ENCODE measurements around the gene INPP5J.

The INPP5J gene

DNA sequence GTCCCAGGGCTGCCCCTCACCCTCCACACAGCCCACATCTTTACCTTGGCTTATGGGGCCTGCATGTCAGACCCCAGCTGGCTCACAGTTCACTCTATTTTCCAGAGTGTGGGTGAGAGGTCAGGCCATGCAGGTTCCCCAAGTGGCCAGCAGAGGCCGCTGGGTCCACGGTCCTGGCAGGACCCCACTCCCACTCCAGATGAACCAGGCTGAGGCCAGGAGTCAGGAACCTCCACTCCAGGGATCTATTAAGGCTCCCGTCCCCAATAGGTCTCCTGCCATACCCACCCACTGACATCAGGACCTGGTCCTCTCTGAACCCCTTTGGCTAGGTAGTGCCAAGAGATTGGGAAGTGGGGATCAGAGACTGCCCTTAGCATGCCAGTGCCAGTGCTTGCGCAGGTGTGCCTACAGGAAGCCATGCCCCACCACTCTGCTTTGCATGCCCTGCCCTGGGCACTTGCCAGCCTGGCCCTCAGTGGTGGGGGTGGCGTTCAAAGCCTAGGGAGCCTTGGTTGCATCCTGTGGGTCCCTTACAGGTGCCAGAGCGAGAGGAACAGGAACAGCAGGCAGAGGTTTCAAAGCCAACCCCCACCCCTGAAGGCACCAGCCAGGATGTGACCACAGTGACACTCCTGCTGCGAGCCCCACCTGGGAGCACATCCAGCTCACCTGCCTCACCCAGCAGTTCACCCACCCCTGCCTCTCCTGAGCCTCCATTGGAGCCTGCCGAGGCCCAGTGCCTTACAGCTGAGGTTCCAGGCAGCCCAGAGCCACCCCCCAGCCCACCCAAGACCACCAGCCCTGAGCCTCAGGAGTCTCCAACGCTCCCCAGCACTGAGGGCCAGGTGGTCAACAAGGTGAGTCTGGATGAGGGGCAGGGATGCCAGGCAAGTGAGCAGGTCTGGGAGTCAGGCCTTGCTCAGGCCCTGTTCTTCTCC, 33.3 kb upstream of the INPP5J start:
- no peak overlapping the region for H2BK5ac ChIP-seq (ENCODE audit: low read depth, low read length, poor library complexity, severe bottlenecking)
- H2AK5ac ChIP-seq (ENCODE audit: low read length, severe bottlenecking) = no peak overlapping the region
- H3K18ac ChIP-seq (ENCODE audit: low read depth in 1 of 2, low read length in 2 of 2) = no peak overlapping the region
- H3K23ac ChIP-seq (ENCODE audit: low read length in 2 of 2) = no peak overlapping the region
- H3K4me1 ChIP-seq (ENCODE audit: control insufficient read depth, insufficient read depth, low read depth, low read length) = peaks cover 32% of the 10 kb centered on the region
- WGBS = 77% methylated on average over 9 of the region's 9 CpGs
- no peak overlapping the region for H4K8ac ChIP-seq (ENCODE audit: low read length)
- no peak overlapping the region for H3K4me3 ChIP-seq (ENCODE audit: insufficient read depth in 1 of 2, low read depth in 1 of 2, low read length in 2 of 2)
- H3K27me3 ChIP-seq (ENCODE audit: control insufficient read depth in 1 of 2, insufficient read depth in 1 of 2, low read length in 2 of 2) = no peaks in the 10 kb centered on the region
- no peak overlapping the region for H3K4ac ChIP-seq (ENCODE audit: low read depth in 1 of 2, low read length in 2 of 2)
- no peak overlapping the region for H3K14ac ChIP-seq (ENCODE audit: low read length in 2 of 2)
- H2BK15ac ChIP-seq (ENCODE audit: low read depth, poor library complexity, severe bottlenecking) = no peak overlapping the region
- peaks cover 79 to 90% of the 10 kb centered on the region in 2 experiments for H3K36me3 ChIP-seq (ENCODE audit: control insufficient read depth in 1 of 2, insufficient read depth in 2 of 2, low read depth in 1 of 2, low read length in 2 of 2)
- peak overlapping the region; percentile 52 for H4K91ac ChIP-seq (ENCODE audit: low read length)
- H2BK120ac ChIP-seq (ENCODE audit: low read depth, low read length) = no peak overlapping the region
- H3K9me3 ChIP-seq (ENCODE audit: control insufficient read depth, low read length) = no peaks in the 10 kb centered on the region
- no peak overlapping the region for H3K27ac ChIP-seq (ENCODE audit: low read length, poor library complexity, severe bottlenecking)
- H3K4me2 ChIP-seq (ENCODE audit: low read length, poor library complexity, severe bottlenecking) = no peak overlapping the region
- no peak overlapping the region for H3K9ac ChIP-seq (ENCODE audit: low read length)
- no peak overlapping the region for H2AFZ ChIP-seq (ENCODE audit: low read depth, low read length)
- peak; percentile 59 for DNase-seq
- no peak overlapping the region for H2BK12ac ChIP-seq (ENCODE audit: low read length in 2 of 2)
- H3K79me1 ChIP-seq (replicated peaks; ENCODE audit: low read length, poor library complexity, severe bottlenecking) = peaks cover 55% of the 10 kb centered on the region

DNA sequence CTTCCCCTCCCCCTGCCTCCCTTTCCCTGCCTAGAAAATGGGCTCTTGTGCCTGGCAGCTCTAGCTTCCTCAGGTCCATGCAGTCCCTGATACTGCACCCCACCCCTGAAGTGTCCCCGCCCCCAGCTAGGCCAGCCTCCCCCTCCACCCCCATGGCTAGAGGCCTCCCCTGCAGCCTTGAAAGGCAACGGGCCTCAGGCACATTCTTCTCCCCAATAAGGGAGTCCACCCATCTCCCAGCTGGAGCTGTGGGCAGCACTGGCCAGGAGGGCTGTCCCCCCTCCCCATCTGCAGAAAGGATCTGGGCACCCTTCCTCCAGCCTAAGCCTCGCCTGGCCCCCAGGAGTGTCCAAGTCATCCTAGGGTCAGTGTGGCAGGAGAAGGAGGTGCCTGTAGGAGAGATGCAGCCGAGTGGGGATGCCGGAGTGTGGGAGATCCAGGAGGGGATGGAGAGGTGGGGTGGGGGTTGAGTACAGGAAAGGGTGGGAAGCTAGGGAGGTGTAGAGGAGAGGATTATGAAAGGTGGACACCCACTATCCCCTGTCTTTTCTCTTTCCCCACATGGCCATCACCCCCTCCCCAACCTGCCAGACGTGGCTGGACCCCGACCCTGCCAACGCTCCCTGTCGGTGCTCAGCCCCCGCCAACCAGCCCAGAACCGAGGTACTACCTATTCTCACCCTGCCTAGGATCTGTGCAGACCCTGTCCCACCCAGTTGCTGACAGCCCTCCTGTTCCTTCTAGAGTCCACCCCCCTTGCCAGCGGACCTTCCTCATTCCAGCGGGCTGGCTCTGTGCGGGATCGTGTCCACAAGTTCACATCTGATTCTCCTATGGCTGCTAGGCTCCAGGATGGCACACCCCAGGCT, 32.3 kb upstream of the INPP5J start:
- H3K4me2 ChIP-seq (ENCODE audit: low read length, poor library complexity, severe bottlenecking) = no peak overlapping the region
- H2BK15ac ChIP-seq (ENCODE audit: low read depth, poor library complexity, severe bottlenecking) = no peak overlapping the region
- WGBS = 93% methylated on average over 14 of the region's 15 CpGs
- DNase-seq = no peak
- no peak overlapping the region for H2BK120ac ChIP-seq (ENCODE audit: low read depth, low read length)
- no peak overlapping the region for H3K23ac ChIP-seq (ENCODE audit: low read length in 2 of 2)
- H3K36me3 ChIP-seq (ENCODE audit: control insufficient read depth in 1 of 2, insufficient read depth in 2 of 2, low read depth in 1 of 2, low read length in 2 of 2) = peaks cover 90 to 98% of the 10 kb centered on the region in 2 experiments
- H3K9me3 ChIP-seq (ENCODE audit: control insufficient read depth, low read length) = no peaks in the 10 kb centered on the region
- no peak overlapping the region for H3K18ac ChIP-seq (ENCODE audit: low read depth in 1 of 2, low read length in 2 of 2)
- H2BK12ac ChIP-seq (ENCODE audit: low read length in 2 of 2) = no peak overlapping the region
- no peak overlapping the region for H3K9ac ChIP-seq (ENCODE audit: low read length)
- no peak overlapping the region for H3K4me3 ChIP-seq (ENCODE audit: insufficient read depth in 1 of 2, low read depth in 1 of 2, low read length in 2 of 2)
- H2AK5ac ChIP-seq (ENCODE audit: low read length, severe bottlenecking) = no peak overlapping the region
- H3K27ac ChIP-seq (ENCODE audit: low read length, poor library complexity, severe bottlenecking) = no peak overlapping the region
- H4K91ac ChIP-seq (ENCODE audit: low read length) = peak overlapping the region; percentile 46
- H3K14ac ChIP-seq (ENCODE audit: low read length in 2 of 2) = no peak overlapping the region
- no peak overlapping the region for H3K4ac ChIP-seq (ENCODE audit: low read depth in 1 of 2, low read length in 2 of 2)
- H3K79me1 ChIP-seq (replicated peaks; ENCODE audit: low read length, poor library complexity, severe bottlenecking) = peaks cover 60% of the 10 kb centered on the region
- H4K8ac ChIP-seq (ENCODE audit: low read length) = no peak overlapping the region
- H2AFZ ChIP-seq (ENCODE audit: low read depth, low read length) = no peak overlapping the region
- H3K27me3 ChIP-seq (ENCODE audit: control insufficient read depth in 1 of 2, insufficient read depth in 1 of 2, low read length in 2 of 2) = no peaks in the 10 kb centered on the region
- H2BK5ac ChIP-seq (ENCODE audit: low read depth, low read length, poor library complexity, severe bottlenecking) = no peak overlapping the region
- peaks cover 29% of the 10 kb centered on the region for H3K4me1 ChIP-seq (ENCODE audit: control insufficient read depth, insufficient read depth, low read depth, low read length)

DNA sequence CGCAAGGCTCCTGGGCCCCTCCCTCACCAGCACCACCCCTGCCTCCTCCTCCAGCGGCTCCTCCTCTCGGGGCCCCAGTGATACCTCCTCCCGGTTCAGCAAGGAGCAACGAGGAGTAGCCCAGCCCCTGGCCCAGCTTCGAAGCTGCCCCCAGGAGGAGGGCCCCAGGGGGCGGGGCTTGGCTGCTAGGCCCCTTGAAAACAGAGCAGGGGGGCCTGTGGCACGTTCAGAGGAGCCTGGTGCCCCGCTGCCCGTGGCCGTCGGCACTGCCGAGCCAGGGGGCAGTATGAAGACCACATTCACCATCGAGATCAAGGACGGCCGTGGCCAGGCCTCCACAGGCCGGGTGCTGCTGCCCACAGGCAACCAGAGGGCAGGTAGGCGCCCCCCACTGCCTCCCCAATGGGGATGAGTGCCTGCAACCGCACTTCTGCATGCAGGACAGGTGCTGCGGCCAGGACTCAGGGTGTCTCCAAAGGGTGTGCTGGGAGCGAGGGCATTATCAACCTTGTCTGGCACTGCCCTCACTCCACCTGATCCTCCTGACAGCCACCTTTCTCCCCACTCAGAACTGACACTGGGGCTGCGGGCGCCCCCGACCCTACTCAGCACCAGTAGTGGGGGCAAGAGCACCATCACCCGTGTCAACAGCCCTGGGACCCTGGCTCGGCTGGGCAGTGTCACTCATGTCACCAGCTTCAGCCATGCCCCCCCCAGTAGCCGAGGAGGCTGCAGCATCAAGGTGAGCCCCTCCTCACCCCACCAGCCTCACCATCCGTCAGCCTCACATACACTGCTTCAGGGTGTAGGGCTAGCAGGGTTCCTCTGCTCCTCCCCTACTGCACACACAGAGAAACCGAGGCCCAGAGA, 31.4 kb upstream of the INPP5J start:
- Histone ChIP-seq H2AFZ (ENCODE audit: low read depth, low read length) (no peak overlapping the region), H2BK12ac (ENCODE audit: low read length in 2 of 2) (no peak overlapping the region), H2BK15ac (ENCODE audit: low read depth, poor library complexity, severe bottlenecking) (no peak overlapping the region), H3K4me2 (ENCODE audit: low read length, poor library complexity, severe bottlenecking) (no peak overlapping the region), H3K4me1 (ENCODE audit: control insufficient read depth, insufficient read depth, low read depth, low read length) (peaks cover 22% of the 10 kb centered on the region), H4K8ac (ENCODE audit: low read length) (no peak overlapping the region), H3K9ac (ENCODE audit: low read length) (no peak overlapping the region), H2BK120ac (ENCODE audit: low read depth, low read length) (no peak overlapping the region), H3K4me3 (ENCODE audit: insufficient read depth in 1 of 2, low read depth in 1 of 2, low read length in 2 of 2) (no peak overlapping the region), H3K27me3 (ENCODE audit: control insufficient read depth in 1 of 2, insufficient read depth in 1 of 2, low read length in 2 of 2) (no peaks in the 10 kb centered on the region), H2BK5ac (ENCODE audit: low read depth, low read length, poor library complexity, severe bottlenecking) (no peak overlapping the region), H3K14ac (ENCODE audit: low read length in 2 of 2) (no peak overlapping the region), H3K79me1 (replicated peaks; ENCODE audit: low read length, poor library complexity, severe bottlenecking) (peaks cover 64% of the 10 kb centered on the region), H3K27ac (ENCODE audit: low read length, poor library complexity, severe bottlenecking) (no peak overlapping the region), H3K9me3 (ENCODE audit: control insufficient read depth, low read length) (no peaks in the 10 kb centered on the region), H3K36me3 (ENCODE audit: control insufficient read depth in 1 of 2, insufficient read depth in 2 of 2, low read depth in 1 of 2, low read length in 2 of 2) (peaks cover 96 to 99% of the 10 kb centered on the region in 2 experiments), H3K23ac (ENCODE audit: low read length in 2 of 2) (no peak overlapping the region), H2AK5ac (ENCODE audit: low read length, severe bottlenecking) (no peak overlapping the region), H3K18ac (ENCODE audit: low read depth in 1 of 2, low read length in 2 of 2) (no peak overlapping the region), H4K91ac (ENCODE audit: low read length) (no peak overlapping the region), H3K4ac (ENCODE audit: low read depth in 1 of 2, low read length in 2 of 2) (no peak overlapping the region)
- DNase-seq = no peak
- whole genome bisulfite sequencing = 86% methylated on average over 29 of the region's 29 CpGs

All from mesenchymal stem cell (in vitro differentiated cells and primary cell).